Breast epithelium (tissue), 4 donors: Measurements from ENCODE around the gene PIEZO1. TPM values are rescaled to one million over a fixed set of nuclear protein-coding genes. Genes with fewer than 3 reads are reported as not detected.

Source experiments
- DNase-seq, 2 donors: peaks; one replicate each; pipeline ENCODE4 v3.0.0-alpha.2; 2019; ENCODE audit warnings: low spot score in 2 of 2
- H3K27ac ChIP-seq, 2 donors: fragments of 200-600 bp; sonication (generic) in 1 of 2; one replicate each; pipeline ENCODE4 v1.5.1; 2016 to 2019; ENCODE audit warnings: mild to moderate bottlenecking in 1 of 2
- H3K27me3 ChIP-seq, 2 donors: fragments of 200-600 bp; sonication (generic) in 1 of 2; one replicate each; pipeline versions ENCODE4 v1.5.1 to v1.6.0; 2017 to 2019; ENCODE audit warnings: control low read depth in 1 of 2, mild to moderate bottlenecking in 1 of 2
- H3K36me3 ChIP-seq: fragments of 200-600 bp; one replicate; pipeline ENCODE4 v1.5.1; 2019
- H3K4me1 ChIP-seq, 2 donors: fragments of 200-600 bp; sonication (generic); one replicate each; pipeline ENCODE4 v1.5.1; 2016 to 2019; ENCODE audit warnings: control low read depth in 1 of 2
- H3K4me3 ChIP-seq, 3 donors: fragments of 200-600 bp; sonication (generic); 1 replicate in 2 of 3; 2 replicates in 1 of 3; pipeline ENCODE4 v1.5.1; 2016 to 2019; ENCODE audit warnings: mild to moderate bottlenecking in 3 of 3, moderate library complexity in 2 of 3
- H3K9me3 ChIP-seq, 2 donors: fragments of 200-600 bp; sonication (generic) in 1 of 2; one replicate each; pipeline ENCODE4 v1.5.1; 2016 to 2019; ENCODE audit warnings: control low read depth in 1 of 2
- CTCF ChIP-seq, 3 donors: fragments of 450-650 bp; IDR thresholded peaks; one replicate each; pipeline ENCODE4 v1.5.1; 2016 to 2017; ENCODE audit warnings: antibody characterized with exemption in 3 of 3, mild to moderate bottlenecking in 3 of 3, moderate library complexity in 3 of 3
- POLR2A ChIP-seq: fragments of 450-650 bp; IDR thresholded peaks from one replicate; pipeline ENCODE4 v1.6.1; 2016; ENCODE audit warnings: antibody characterized with exemption, mild to moderate bottlenecking, moderate library complexity
- POLR2AphosphoS5 ChIP-seq, 3 donors: sonication (generic); formaldehyde crosslinking; IDR thresholded peaks; one replicate each; pipeline ENCODE4 v1.6.1; 2017; ENCODE audit warnings: antibody characterized with exemption in 3 of 3
- intact Hi-C: fragments of 100-400 bp; cut with DNase I; formaldehyde crosslinking; loops from one replicate; pipeline ENCODE4 v1.15.1; 2023; ENCODE audit warnings: low total_unique reads
- total RNA-seq, 3 donors: library from RNA; depleted of rRNA; stranded (reverse); fragments of >200 nt; gene quantifications; one replicate each; pipeline ENCODE4 v1.1.0, GENCODE V29; 2016

PIEZO1 gene
- total RNA-seq, 3 donors from 2014 or later = 90.7 to 181 (median 135) TPM

GRCh38 chr16:88691924-88692560 lies 93.0 kb downstream of the PIEZO1 start:
- intact Hi-C loops = no loop called here
- no peak overlapping the region for H3K27ac ChIP-seq
- no peak for DNase-seq
- no peaks in the 10 kb centered on the region for H3K36me3 ChIP-seq
- no peaks in the 10 kb centered on the region for H3K9me3 ChIP-seq
- H3K4me3 ChIP-seq = no peak overlapping the region
- no peak for TF ChIP-seq POLR2A
- no peak for TF ChIP-seq POLR2AphosphoS5 (IDR thresholded peaks at IDR 0.05)
- no peak for TF ChIP-seq CTCF (IDR thresholded peaks at IDR 0.05)
- peaks cover 0 to 13% of the 10 kb centered on the region in 2 donors for H3K27me3 ChIP-seq
- H3K4me1 ChIP-seq = no peaks in the 10 kb centered on the region

- H3K27me3 ChIP-seq = peaks cover 0 to 13% of the 10 kb centered on the region in 2 donors
- DNase-seq = no peak
- H3K4me3 ChIP-seq = no peak overlapping the region
- H3K36me3 ChIP-seq = no peaks in the 10 kb centered on the region
- TF ChIP-seq POLR2AphosphoS5 (IDR thresholded peaks at IDR 0.05) (no peak), POLR2A (no peak), CTCF (IDR thresholded peaks at IDR 0.05) (no peak)
- no peaks in the 10 kb centered on the region for H3K9me3 ChIP-seq
- H3K27ac ChIP-seq = no peak overlapping the region
- intact Hi-C loops = no loop called here
- H3K4me1 ChIP-seq = peaks cover 0 to under 1% of the 10 kb centered on the region in 2 donors
Measured at GRCh38 chr16:88691129-88691813, 93.7 kb downstream of the PIEZO1 start.

- H3K9me3 ChIP-seq = no peaks in the 10 kb centered on the region
- intact Hi-C loops = no loop called here
- H3K4me3 ChIP-seq = no peak overlapping the region
- H3K36me3 ChIP-seq = no peaks in the 10 kb centered on the region
- DNase-seq = no peak
- TF ChIP-seq CTCF (IDR thresholded peaks at IDR 0.05) (no peak), POLR2A (no peak), POLR2AphosphoS5 (IDR thresholded peaks at IDR 0.05) (no peak)
- peaks cover 5 to 8% of the 10 kb centered on the region in 2 donors for H3K4me1 ChIP-seq
- H3K27me3 ChIP-seq = peaks cover 0 to 13% of the 10 kb centered on the region in 2 donors
- H3K27ac ChIP-seq = no peak overlapping the region
Measured at GRCh38 chr16:88690341-88691128, 94.5 kb downstream of the PIEZO1 start.

GRCh38 chr16:88688013-88688778 lies 96.8 kb downstream of the PIEZO1 start:
- H3K27ac ChIP-seq = no peak overlapping the region
- H3K9me3 ChIP-seq = no peaks in the 10 kb centered on the region
- peaks cover 6 to 8% of the 10 kb centered on the region in 2 donors for H3K4me1 ChIP-seq
- H3K27me3 ChIP-seq = peaks cover 0 to 17% of the 10 kb centered on the region in 2 donors
- intact Hi-C loops = no loop called here
- no peak for DNase-seq
- H3K4me3 ChIP-seq = no peak overlapping the region
- H3K36me3 ChIP-seq = no peaks in the 10 kb centered on the region
- TF ChIP-seq POLR2A = no peak
- TF ChIP-seq CTCF (IDR thresholded peaks at IDR 0.05) = no peak
- no peak for TF ChIP-seq POLR2AphosphoS5 (IDR thresholded peaks at IDR 0.05)
